SK-N-SH (cell line): ENCODE measurements around the gene SAMD14.

ENCODE experiments used
- EZH2phosphoT487 ChIP-seq: fragments of 200-600 bp; sonication (generic); IDR thresholded peaks from 2 replicates; pipeline ENCODE4 v1.6.1; 2017; ENCODE audit warnings: low read depth, mixed run types, mild to moderate bottlenecking, antibody characterized with exemption, moderate library complexity, borderline replicate concordance
- FOXJ3 ChIP-seq: sonication (generic); formaldehyde crosslinking; IDR thresholded peaks from 2 replicates; pipeline ENCODE4 v1.5.1; 2020; ENCODE audit warnings: mild to moderate bottlenecking, missing genetic modification reagents
- POLR2AphosphoS5 ChIP-seq: IDR thresholded peaks from 2 replicates; pipeline ENCODE4 v1.6.1; 2012; ENCODE audit warnings: low read depth, low read length
- SMC3 ChIP-seq: IDR thresholded peaks from 2 replicates; pipeline ENCODE4 v1.6.1; 2012; ENCODE audit warnings: low read depth, low read length, improper control_type of control experiment
- YY1 ChIP-seq: IDR thresholded peaks from 2 replicates; pipeline ENCODE4 v1.4.0; 2012; ENCODE audit warnings: low read depth, mild to moderate bottlenecking
- TF ChIP-seq, protein P1 (sequence below): fragments of 200-600 bp; sonication (generic); IDR thresholded peaks from 2 replicates; pipeline ENCODE4 v1.6.1; 2017; ENCODE audit warnings: antibody characterized with exemption, mild to moderate bottlenecking, moderate library complexity

DNA sequence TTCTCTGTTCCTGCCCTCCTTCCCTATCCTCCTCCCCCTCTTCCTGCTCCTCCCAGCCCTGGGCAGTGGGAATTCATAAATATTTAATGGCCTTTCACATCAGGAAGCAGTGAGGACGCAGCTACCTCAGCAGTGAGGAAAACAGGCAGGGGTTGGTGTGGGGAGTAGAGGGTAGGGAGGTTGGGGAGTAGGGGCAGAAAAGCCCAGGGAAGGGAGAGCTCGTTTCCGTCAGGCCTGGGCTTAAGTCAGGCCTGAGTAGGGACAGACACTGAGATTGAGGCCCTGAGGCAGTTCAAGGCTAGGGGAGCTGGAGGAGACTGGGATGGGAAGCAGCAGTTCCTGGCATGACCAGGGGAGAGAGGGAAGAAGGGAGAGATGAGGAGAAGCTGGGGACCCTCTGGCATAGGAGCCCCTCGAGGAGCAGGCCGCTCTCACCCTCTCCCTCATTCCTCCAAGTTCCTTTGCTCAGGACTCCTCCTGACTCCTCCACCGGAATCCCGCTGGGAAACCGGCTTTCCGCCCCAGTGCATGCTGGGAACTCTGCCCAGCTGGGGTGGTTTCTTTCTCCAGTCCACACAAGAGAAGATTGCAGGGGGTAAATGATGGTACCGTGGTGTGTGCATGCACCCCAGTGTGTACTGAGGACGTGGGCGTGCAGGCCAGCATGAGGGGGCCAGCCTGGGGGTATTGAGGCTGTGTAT, 6.2 kb downstream of the SAMD14 start:
- TF ChIP-seq, protein P1, sequence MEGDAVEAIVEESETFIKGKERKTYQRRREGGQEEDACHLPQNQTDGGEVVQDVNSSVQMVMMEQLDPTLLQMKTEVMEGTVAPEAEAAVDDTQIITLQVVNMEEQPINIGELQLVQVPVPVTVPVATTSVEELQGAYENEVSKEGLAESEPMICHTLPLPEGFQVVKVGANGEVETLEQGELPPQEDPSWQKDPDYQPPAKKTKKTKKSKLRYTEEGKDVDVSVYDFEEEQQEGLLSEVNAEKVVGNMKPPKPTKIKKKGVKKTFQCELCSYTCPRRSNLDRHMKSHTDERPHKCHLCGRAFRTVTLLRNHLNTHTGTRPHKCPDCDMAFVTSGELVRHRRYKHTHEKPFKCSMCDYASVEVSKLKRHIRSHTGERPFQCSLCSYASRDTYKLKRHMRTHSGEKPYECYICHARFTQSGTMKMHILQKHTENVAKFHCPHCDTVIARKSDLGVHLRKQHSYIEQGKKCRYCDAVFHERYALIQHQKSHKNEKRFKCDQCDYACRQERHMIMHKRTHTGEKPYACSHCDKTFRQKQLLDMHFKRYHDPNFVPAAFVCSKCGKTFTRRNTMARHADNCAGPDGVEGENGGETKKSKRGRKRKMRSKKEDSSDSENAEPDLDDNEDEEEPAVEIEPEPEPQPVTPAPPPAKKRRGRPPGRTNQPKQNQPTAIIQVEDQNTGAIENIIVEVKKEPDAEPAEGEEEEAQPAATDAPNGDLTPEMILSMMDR, result no peak
- TF ChIP-seq POLR2AphosphoS5 (no peak), YY1 (no peak), FOXJ3 (CRISPR knock-in tag) (no peak), EZH2phosphoT487 (no peak), SMC3 (no peak)
